Ectodermal cell (in vitro differentiated cells): Measurements from ENCODE around the gene OBSCN.
"Not testable (repeated sequence)": the region's sequence is repeated elsewhere in the genome, so short reads cannot be mapped to it uniquely, and the experiment has no call there.

Experiments used
- H3K27ac ChIP-seq: 2 replicates; pipeline ENCODE4 v1.7.0; 2013; ENCODE audit warnings: mild to moderate bottlenecking, low read depth, low read length; ENCODE audit not compliant: insufficient read depth, poor library complexity, severe bottlenecking
- H3K27me3 ChIP-seq: 2 replicates; pipeline ENCODE4 v1.7.0; 2013; ENCODE audit warnings: mild to moderate bottlenecking, low read length; ENCODE audit not compliant: insufficient read depth, control insufficient read depth, poor library complexity, severe bottlenecking
- H3K36me3 ChIP-seq: one replicate; pipeline ENCODE4 v1.7.0; 2013; ENCODE audit warnings: low read length; ENCODE audit not compliant: control insufficient read depth, insufficient read depth
- H3K4me1 ChIP-seq: one replicate; pipeline ENCODE4 v1.7.0; 2013; ENCODE audit warnings: low read length; ENCODE audit not compliant: control insufficient read depth, insufficient read depth
- H3K4me3 ChIP-seq: 2 replicates; pipeline ENCODE4 v1.7.0; 2013; ENCODE audit warnings: low read depth, low read length, control low read depth; ENCODE audit not compliant: insufficient read depth
- H3K9me3 ChIP-seq: 2 replicates; pipeline ENCODE4 v1.7.0; 2013; ENCODE audit warnings: mild to moderate bottlenecking, low read length, moderate library complexity; ENCODE audit not compliant: control insufficient read depth
- WGBS, 2 experiments: methylation state at CpG; one replicate each; pipeline ENCODE4 v1.1.7; 2013; ENCODE audit warnings: missing lambda C conversion rate in 2 of 2; 5-methylcytosine and 5-hydroxymethylcytosine counted together

OBSCN gene

DNA sequence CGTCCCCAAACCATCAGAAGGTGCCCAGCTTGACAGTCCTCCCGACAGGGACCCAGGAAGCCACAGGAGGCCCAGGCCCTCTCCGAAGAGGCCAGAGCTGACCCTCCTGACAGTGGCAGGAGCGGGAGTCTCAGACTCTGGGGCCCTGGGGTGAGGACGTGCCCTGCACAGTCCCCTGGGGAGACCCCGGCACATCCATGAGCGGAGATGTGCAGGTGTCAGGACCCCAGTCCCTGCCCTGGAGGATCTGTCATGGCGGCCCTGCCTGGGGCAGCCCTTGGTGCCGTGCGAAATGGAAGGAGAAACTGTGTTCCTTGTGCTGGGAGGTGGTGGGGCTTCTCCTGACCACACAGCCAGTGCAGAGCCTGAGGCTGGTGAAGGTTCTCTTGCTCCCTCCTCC is 55.8 kb downstream of the OBSCN start:
- H3K9me3 ChIP-seq, result no peaks in the 10 kb centered on the region
- no peaks in the 10 kb centered on the region for H3K27me3 ChIP-seq
- peaks cover 3% of the 10 kb centered on the region for H3K36me3 ChIP-seq
- H3K27ac ChIP-seq, result no peak overlapping the region
- H3K4me3 ChIP-seq, result no peak overlapping the region
- WGBS, 2 experiments, result 96 to 97% methylated on average over 10 of the region's 10 CpGs
- no peaks in the 10 kb centered on the region for H3K4me1 ChIP-seq

DNA sequence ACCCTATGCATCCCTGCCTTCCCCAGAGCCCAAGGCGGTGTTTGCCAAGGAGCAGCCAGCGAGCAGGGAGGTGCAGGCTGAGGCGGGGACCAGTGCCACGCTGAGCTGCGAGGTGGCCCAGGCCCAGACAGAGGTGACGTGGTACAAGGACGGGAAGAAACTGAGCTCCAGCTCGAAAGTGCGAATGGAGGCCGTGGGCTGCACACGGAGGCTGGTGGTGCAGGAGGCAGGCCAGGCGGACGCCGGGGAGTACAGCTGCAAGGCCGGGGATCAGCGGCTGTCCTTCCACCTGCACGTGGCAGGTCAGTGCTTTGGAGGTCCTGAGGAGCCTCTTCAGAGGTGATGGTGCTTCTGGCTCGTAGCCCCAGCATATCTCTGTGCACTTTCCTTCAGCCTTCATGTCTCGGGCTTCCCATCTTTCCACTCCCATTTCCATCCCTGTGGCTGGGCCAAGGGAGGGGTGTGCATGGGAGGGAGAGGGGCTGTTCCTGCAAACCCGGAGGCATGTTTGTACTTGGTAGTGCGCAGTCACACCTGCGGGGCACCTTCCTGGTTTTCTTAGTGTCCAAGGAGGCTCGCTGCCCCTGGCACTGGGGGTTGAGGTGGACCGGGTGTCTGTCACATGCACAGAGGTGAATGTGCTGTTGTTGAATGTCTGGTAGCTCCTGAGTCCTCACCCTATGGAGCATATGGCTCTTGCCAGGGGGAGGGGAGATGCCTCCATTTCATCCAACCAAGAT is 56.4 kb downstream of the OBSCN start:
- WGBS, 2 experiments, result 94% methylated on average over 24 of the region's 24 CpGs
- Histone ChIP-seq H3K36me3 (peaks cover 3% of the 10 kb centered on the region), H3K4me1 (no peaks in the 10 kb centered on the region)

DNA sequence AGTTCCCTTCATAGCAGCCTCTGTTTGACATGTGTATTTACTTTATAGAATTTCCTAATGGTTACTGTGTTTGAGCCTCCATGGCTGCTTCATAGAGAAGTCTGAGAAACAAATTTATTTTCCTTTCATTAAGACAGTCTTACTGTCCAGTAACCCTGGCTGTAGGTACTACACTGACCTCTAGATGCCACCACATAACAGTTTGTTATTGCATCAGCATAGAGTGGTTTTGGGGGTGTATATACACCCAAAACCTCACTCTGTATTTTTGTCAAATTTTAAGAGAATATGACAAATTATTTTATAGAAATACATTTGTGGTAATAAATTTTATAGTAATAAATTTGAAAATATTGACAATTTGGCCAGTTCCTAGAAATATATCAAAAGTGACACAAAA is 57.3 kb downstream of the OBSCN start:
- Histone ChIP-seq H3K27ac (no peak overlapping the region), H3K4me1 (no peaks in the 10 kb centered on the region), H3K4me3 (no peak overlapping the region), H3K9me3 (no peaks in the 10 kb centered on the region), H3K36me3 (peaks cover 3% of the 10 kb centered on the region), H3K27me3 (no peaks in the 10 kb centered on the region)

More for the DNA sequence above, 56.4 kb downstream of the OBSCN start:
- H3K9me3 ChIP-seq, result no peaks in the 10 kb centered on the region
- no peak overlapping the region for H3K4me3 ChIP-seq
- no peaks in the 10 kb centered on the region for H3K27me3 ChIP-seq
- H3K27ac ChIP-seq, result no peak overlapping the region

DNA sequence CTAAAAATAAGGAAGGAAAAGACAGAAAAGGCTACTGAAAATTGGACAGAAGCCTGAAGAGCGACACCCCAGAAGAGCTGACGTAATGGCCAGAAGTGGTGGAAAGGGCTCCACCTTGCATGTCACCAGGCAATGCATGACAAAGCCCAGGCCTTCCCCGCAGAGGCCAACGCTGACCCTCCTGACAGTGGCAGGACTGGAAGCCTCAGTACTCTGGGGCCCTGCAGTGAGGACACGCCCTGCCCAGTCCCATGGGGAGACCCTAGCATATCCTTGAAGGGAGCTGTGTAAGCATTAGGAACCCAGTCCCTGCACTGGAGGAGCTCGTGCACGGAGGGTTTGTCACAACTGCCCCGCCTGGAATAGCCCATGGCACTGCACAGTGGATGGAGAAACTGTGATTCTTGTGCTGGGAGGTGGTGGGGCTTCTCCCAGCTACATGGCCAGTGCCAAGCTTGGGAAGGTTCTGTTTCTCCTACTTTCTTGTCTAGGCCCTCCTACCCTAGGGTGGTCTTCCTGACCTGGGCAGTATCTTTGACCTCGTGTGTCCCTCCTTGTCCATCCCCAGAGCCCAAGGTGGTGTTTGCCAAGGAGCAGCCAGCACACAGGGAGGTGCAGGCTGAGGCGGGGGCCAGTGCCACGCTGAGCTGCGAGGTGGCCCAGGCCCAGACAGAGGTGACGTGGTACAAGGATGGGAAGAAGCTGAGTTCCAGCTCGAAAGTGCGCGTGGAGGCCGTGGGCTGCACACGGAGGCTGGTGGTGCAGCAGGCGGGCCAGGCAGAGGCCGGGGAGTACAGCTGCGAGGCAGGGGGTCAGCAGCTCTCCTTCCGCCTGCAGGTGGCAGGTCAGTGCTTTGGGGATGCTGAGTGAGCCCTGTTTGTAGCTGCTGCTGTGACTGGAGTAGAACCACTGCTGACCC is 60.4 kb downstream of the OBSCN start:
- Histone ChIP-seq H3K4me1 (no peaks in the 10 kb centered on the region), H3K27ac (no peak overlapping the region), H3K4me3 (no peak overlapping the region), H3K9me3 (no peaks in the 10 kb centered on the region), H3K27me3 (no peaks in the 10 kb centered on the region), H3K36me3 (no peaks in the 10 kb centered on the region)
- WGBS, 2 experiments, result 87 to 88% methylated on average over 22 of the region's 22 CpGs

DNA sequence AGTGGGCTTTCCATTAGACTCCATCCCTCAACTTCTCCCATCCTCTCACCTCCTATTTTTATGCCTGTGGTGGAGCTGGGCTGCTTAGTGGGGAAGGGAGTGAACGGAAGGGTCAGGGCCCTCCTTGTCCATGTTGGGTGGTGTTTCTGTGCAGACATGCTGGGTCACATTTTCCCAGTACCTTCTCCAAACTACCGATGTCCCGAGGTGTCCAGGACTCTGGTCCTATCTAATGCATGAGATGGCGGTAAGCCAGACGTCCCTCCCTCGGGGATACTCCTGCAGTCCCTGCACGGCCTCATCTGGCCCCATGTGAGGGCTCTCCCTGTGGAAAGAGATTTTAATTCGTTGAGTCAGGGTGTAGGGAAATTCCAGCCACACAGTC is 61.0 kb downstream of the OBSCN start:
- H3K36me3 ChIP-seq, result no peaks in the 10 kb centered on the region
- H3K27ac ChIP-seq, result no peak overlapping the region
- WGBS, 2 experiments, result 95 to 98% methylated on average over 8 of the region's 8 CpGs
- no peaks in the 10 kb centered on the region for H3K4me1 ChIP-seq
- no peaks in the 10 kb centered on the region for H3K9me3 ChIP-seq
- no peak overlapping the region for H3K4me3 ChIP-seq
- no peaks in the 10 kb centered on the region for H3K27me3 ChIP-seq

DNA sequence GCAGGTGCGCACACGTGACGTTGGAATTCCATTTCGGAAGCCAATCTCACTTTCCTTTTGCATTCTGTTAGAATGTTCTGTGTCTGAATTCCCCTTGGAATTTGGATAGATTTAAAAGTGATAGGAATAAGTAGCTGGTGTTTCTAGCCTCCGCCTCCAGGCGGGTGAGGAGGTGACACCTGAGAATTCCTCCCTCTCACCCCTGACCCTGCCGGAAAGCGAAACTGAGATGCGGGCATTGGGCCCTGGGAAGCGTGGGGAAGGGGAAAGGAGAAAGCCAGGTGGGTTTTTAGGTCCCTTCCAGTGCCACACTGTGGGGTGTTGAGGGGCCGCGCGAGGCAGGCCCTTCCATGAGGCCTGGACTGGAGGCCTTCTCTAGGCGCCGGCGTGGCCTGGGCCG is 61.6 kb downstream of the OBSCN start:
- not testable (repeated sequence) for H3K36me3 ChIP-seq, H3K4me1 ChIP-seq, H3K9me3 ChIP-seq, H3K27me3 ChIP-seq, H3K27ac ChIP-seq, H3K4me3 ChIP-seq
- WGBS, 2 experiments, result 95 to 97% methylated on average over 12 of the region's 17 CpGs

DNA sequence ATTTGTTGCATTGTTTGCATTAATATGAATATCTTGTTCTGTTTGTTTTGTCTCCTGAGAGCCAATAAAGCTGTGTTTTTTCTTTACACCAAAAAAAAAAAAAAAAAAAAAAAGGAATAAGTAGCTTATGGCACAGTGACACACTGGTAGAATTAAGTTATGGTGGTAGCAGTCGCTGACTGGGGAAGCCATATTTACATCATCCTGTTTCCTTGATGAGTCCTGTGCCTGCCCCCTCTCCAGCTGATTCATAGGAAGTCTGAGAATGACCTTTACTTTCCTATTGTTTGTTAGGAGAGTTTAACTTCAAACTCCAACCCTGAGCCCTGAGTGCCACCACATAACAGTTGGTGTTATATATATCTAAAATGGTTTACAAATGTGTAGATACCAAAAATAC is 62.2 kb downstream of the OBSCN start:
- 86 to 100% methylated on average over 1 of the region's 1 CpG for WGBS, 2 experiments
- H3K27ac ChIP-seq, result no peak overlapping the region
- no peaks in the 10 kb centered on the region for H3K4me1 ChIP-seq
- no peaks in the 10 kb centered on the region for H3K9me3 ChIP-seq
- H3K27me3 ChIP-seq, result peaks cover 5% of the 10 kb centered on the region
- no peak overlapping the region for H3K4me3 ChIP-seq
- H3K36me3 ChIP-seq, result no peaks in the 10 kb centered on the region

DNA sequence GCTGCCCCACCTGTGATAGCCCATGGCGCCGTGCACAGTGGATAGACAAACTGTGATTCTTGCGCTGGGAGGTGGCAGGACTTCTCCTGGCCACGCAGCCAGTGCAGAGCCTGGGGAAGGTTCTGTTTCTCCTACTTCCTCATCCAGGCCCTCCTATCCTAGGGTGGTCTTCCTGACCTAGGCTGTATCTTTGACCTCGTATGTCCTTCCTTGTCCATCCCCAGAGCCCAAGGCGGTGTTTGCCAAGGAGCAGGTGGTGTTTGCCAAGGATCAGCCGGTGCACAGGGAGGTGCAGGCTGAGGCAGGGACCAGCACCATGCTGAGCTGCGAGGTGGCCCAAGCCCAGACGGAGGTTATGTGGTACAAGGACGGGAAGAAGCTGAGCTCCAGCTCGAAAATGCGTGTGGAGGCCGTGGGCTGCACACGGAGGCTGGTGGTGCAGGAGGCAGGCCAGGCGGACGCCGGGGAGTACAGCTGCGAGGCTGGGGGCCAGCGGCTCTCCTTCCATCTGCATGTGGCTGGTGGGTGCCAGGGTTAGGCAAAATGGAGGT is 63.9 kb downstream of the OBSCN start:
- no peaks in the 10 kb centered on the region for H3K36me3 ChIP-seq
- 94 to 95% methylated on average over 19 of the region's 19 CpGs for WGBS, 2 experiments
- peaks cover 12% of the 10 kb centered on the region for H3K27me3 ChIP-seq
- peaks cover 5% of the 10 kb centered on the region for H3K4me1 ChIP-seq
- no peak overlapping the region for H3K4me3 ChIP-seq
- H3K9me3 ChIP-seq, result no peaks in the 10 kb centered on the region
- H3K27ac ChIP-seq, result no peak overlapping the region

DNA sequence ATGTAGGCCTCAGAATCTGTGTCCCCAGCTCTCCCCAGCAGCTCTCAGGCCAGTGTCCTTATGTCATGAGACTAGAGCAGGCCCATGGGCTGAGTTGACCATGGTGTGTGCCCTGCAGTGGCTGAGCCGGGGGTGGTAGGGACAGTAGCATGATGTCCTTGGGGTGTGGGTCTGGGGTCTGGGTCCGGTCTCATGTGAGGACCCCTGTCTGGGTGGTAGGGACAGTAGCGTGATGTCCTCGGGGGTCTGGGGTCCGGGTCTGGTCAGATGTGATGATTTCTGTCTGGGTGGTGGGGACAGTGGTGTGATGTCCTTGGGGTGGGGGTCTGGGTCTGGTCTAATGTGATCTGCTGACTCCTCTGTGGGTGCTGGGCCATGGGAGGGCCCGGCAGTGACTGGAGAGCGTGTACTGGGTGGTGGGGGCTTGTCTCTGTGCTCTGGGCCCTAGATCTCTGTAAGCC is 64.5 kb downstream of the OBSCN start:
- H3K36me3 ChIP-seq, result no peaks in the 10 kb centered on the region
- H3K27ac ChIP-seq, result no peak overlapping the region
- no peak overlapping the region for H3K4me3 ChIP-seq
- peaks cover 12% of the 10 kb centered on the region for H3K27me3 ChIP-seq
- WGBS, 2 experiments, result 94 to 95% methylated on average over 7 of the region's 7 CpGs
- H3K4me1 ChIP-seq, result peaks cover 8% of the 10 kb centered on the region
- H3K9me3 ChIP-seq, result no peaks in the 10 kb centered on the region
